Left cardiac atrium (tissue), 2 donors: ENCODE measurements around the gene CRYGB. TPM values are rescaled to one million over a fixed set of nuclear protein-coding genes. Genes with fewer than 3 reads are reported as not detected.

ENCODE experiments used
- total RNA-seq, 2 donors: library from RNA; stranded (reverse); fragmentation: NEBNext Ultra II Directional; extraction: Animal tissue kit (Norgen Biotek cat#: 25700); gene quantifications; one replicate each; pipeline ENCODE4 v1.2.1, GENCODE V29; 2021
- donor health status: DM: no; HTN: yes; CAD: no; lungs with severe emphysema.
- donor health status: DM: yes; HTN: yes; CAD: no.

CRYGB gene
- total RNA-seq, 2 donors from 2014 or later = not detected

Other genes starting within 250 kb of the CRYGB start
- 10 to 100 TPM in 1 of 2 donors, 1 to 10 TPM in 1; 8.2 to 10.7 TPM for gene PLEKHM3, start 120.6 kb downstream of the CRYGB start, total RNA-seq
- gene CRYGD, start 21.6 kb downstream of the CRYGB start, total RNA-seq = not detected
- not detected for gene CRYGC, start 16.3 kb downstream of the CRYGB start, total RNA-seq
- not detected for gene CRYGA, start 17.4 kb upstream of the CRYGB start, total RNA-seq
- not detected for gene C2orf80, start 43.9 kb upstream of the CRYGB start, total RNA-seq
- gene IDH1, start 108.9 kb upstream of the CRYGB start, total RNA-seq = 10 to 100 TPM; 36.5 to 79.9 TPM
- gene PIKFYVE, start 120.1 kb upstream of the CRYGB start, total RNA-seq = 10 to 100 TPM; 17.2 to 18.6 TPM